ENCODE data around the gene SGSH.
"Not testable (repeated sequence)": the region's sequence is repeated elsewhere in the genome, so short reads cannot be mapped to it uniquely, and the experiment has no call there.

The SGSH gene

DNA sequence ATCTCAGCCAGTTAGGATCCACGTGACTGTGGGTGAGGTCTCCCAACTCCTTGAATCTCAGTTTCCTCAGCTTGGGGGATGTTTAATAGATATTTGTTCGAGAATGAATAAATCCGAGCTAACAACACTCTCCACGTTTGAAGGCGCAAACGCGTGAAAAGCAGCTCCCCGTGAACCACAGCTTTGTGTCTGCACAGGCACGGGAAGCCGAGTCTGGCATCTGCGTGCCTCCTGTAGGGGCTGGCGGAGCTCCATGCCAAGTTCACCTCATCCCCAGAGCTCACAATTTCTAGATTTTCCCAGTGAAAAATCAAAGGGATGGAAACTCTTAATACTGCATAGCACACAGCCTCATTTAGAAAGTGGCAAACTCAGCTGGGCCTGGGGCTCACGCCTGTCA is 14.3 kb downstream of the SGSH start:
- no peak for DNase-seq

DNA sequence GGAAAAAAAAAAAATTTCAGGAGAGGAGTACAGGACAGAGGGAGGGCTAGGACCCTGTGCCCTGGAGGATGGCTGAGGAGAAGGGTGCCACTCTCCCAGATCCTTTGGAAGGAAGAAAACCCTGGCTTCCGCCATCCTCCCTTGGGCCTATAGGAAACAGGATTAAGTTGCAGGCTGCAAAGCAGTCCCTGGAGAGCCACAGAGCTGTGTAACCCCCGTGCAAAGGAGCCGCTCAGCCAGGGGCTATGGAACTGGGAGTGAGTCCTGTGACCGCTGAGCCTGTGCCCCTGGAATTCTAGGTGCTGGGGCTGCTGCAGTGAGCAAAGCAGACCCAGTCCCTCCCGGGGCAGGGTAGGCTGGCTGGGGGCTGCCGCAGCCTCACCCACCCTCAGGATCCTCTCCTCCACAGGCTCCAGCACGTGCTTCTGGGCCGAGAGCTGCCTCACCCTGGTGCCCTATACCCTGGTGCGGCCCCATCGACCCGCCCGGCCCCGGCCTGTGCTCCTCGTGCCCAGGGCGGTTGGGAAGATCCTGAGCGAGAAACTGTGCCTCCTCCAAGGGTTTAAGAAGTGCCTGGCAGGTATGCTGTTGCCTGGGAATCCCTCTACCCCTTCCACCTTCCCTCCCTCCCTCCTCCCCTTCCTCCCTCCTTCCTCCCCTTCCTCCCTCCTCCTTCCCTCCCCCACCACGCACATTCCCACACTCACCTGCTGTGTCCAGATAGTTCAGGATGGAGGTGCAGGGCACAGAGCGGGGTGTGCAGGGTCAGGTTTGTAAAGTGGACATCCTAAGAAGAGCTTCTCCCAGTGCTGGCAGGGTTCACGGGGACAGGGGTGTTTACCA is 15.3 kb downstream of the SGSH start:
- DNase-seq, result no peak

DNA sequence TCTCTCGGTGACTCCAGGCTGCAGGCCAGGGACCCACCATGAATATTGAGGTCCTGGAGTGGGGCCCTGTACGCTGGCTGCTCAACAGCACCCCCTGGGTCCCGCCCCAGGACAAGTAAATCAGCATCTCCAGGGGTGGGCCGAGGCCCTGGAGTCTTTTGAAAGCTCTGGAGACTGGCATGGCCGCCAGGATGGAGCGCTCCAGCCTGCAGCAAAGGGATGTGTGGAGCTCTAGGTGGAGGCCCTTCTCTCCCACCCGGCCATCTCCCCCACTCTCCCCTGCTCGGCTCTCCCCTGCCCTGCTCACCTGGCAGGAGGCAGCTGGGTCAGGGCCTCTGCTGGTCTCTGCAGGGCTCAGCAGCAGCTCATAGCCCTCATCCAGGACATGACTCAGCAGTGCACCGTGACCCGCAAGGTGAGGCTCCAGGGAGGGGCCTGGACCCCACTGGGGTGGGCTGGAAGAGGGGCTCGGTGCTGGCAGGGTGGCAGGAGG is 16.6 kb downstream of the SGSH start:
- DNase-seq, result no peak

DNA sequence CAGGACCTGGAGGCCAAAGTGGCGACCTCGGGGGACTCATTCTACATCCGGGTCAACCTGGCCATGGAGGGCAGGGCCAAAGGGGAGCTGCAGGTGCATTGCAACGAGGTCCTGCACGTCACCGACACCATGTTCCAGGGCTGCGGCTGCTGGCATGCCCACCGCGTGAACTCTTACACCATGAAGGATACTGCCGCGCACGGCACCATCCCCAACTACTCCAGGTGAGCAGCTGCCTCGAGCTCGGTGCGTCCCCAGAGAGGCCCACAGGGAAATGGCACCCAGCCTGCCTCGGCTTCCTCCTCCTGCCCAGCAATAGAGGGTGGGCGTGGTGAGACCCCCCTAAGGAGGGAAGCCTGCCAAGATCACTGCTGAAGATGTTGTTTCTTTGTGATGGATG is 17.9 kb downstream of the SGSH start:
- DNase-seq, result no peak

DNA sequence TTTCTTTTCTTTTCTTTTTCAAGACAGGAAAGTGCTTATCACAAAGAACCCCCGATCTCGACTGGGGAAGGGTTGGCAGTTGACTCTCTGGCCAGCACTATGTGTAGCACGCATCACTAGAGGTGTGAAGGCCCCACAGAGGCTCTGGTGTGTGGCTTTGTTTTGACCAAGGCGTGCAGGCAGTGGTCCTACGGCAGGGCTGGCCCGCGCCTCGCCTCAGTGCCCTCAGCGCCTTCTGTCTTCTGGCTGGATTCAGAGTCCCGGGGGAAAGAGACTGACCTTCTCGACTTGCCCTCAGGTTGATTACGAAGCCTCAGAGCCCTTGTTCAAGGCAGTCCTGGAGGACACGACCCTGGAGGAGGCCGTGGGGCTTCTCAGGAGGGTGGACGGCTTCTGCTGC is 18.7 kb downstream of the SGSH start:
- DNase-seq, result no peak

DNA sequence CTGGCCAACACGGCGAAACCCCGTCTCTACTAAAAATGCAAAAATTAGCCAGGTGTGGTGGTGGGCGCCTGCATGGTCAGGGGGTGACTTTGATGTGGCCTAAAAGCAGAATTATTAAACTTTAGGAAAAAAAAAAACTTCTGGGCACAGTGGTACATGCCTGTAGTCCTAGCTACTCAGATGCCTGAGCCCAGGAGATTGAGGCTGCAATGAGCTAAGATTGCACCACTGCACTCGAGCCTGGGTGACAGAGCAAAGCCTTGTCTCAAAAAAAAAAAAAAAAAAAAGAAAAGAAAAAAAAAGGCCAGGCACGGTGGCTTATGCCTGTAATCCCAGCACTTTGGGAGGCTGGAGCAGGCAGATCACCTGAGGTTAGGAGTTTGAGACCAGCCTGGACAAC is 20.8 kb downstream of the SGSH start:
- not testable (repeated sequence) for DNase-seq

DNA sequence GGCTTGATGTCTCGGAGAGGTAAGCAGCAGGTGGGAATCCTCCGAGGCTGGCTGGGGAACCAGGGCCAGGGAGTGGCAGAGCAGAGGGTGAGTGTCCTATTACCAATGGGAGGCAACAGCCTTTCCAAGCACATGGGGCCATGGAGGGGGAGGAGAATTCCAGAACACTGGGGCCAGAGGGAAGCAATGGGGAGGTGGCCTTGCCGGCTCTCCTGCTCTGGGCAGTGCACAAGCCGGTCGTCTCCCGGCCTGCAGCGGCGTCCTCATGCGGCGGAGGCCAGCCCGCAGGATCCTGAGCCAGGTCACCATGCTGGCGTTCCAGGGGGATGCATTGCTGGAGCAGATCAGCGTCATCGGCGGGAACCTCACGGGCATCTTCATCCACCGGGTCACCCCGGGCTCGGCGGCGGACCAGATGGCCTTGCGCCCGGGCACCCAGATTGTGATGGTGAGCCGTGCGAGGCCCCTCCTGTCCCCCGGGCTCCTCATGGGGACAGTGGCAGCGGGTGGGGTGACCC is 21.9 kb downstream of the SGSH start:
- DNase-seq, result no peak

DNA sequence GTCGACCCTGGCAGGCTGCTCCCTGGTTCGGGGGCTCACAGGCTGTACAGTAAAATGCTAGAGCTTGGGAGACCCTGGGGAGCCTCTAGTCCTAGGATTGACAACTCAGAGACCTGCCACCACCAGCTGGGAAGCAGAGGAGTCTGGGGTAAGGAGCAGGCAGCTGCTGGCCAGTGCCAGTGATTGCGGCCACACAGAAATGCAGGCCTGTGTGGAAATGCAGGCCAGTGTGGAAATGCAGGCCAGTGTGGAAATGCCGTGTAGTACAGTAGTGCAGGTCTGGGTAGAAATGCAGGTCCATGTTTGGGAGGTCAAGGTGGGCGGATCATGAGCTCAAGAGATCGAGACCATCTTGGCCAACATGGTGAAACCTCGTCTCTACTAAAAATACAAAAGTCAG is 23.5 kb downstream of the SGSH start:
- no peak for DNase-seq

DNA sequence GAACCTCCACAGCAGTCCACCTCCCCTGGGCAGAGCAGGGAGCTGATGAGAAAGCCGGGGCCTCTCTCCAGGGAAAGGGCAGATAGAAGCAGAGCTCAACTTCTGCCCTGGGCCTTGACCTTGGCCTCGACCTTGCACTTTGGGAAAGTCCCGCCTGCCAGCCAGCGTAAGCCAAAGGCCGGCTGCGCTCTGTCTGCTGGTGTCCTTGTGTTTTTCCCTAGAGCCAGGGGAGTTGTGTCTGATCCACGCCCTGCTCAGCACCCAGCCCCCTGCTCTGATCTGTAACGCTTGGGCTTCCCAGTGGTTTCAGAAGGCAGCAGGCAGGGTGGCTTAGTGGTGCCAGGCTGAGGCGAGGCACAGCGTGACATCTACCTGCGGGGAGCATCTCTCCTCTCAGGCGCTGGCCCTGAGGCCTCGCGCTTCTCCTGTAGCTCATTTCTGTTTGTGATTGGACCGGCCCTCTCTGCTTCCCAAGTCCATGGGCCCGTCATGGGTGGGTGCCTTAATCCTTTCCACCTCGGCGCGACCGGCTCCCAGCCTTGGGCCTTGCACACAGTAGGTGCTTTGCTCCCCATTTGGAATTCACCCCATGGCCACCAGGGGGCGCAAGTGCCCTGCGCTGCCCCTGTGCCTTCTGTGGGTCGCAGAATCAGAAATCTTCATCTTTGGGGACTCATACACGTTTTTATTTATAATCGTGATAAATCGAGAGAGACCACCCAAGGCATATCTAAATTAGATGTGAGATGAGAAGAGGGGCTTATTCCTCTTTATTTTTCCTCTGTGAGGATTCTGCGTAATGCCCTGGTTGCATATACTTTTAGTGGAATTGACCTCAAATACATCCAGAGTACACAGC is 24.2 kb downstream of the SGSH start:
- peak; percentile 75 for DNase-seq

DNA sequence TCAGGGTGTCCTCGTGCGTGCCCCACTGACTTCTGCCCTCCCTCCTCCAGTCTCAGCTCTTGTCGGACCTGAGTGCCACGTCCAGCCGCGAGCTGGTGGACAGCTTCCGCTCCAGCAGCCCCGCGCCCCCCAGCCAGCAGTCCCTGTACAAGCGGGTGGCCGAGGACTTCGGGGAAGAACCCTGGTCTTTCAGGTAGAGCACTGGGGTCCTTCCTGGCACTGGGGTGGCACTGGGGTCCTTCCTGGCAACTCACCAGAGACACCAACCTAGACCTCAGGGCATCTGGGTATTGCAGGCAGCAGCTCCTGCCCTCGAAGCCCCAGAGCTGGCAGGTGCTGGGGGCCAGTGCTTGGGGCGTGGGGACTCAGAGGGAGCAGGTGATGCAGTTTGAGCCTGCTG is 25.0 kb downstream of the SGSH start:
- DNase-seq, result no peak

DNA sequence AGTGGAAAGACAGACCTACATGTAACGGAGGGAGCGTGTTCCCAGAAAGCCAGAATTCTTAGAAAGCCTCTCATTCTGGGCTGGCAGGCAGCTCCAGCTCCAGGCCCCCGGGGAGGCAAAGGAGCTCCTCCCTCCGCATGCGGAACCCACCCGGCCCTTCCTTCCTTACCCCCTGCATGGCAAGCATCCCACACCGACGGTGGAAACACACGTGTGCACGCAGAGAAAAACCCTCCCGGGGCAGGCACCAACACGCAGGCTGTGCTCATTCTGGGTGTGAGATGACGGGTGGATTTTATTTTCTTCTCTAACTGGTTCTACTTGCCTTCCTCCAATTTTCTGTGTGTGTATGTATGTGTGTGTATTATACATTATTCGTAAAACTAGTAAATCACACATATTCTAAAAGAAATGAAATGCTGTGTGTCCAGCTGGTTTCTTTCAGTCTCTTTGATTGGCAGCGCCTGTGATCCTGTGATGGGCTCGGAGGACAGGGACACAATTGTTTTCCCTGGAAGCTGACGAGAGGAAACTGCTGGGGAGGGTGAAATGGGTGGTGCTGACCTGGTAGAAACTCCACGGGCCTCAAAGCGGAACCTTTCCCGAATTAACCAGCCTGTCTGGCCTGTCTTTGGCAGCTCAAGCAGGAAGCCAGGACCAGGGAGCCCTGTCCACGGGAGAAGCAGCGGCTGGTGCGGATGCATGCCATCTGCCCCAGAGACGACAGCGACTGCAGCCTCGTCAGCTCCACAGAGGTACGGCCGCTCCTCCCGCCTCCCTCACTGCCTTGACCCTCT is 28.1 kb downstream of the SGSH start:
- no peak for DNase-seq

DNA sequence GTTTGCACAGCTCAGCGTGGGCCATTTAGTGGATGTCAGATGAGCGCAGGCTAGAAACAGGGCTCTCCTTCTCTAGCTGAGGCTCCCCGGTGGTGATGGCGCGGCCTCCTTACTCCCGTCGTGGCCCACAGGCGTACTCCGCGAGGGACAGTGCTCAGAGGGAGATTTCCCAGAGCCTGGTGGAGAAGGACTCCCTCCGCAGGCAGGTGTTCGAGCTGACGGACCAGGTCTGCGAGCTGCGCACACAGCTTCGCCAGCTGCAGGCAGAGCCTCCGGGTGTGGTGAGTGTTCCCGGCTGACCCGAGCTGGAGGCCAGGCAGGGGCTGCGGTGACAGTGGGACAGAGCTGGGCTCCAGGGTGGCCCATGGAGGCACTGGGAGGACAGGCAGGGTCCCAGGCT is 28.9 kb downstream of the SGSH start:
- no peak for DNase-seq

DNA sequence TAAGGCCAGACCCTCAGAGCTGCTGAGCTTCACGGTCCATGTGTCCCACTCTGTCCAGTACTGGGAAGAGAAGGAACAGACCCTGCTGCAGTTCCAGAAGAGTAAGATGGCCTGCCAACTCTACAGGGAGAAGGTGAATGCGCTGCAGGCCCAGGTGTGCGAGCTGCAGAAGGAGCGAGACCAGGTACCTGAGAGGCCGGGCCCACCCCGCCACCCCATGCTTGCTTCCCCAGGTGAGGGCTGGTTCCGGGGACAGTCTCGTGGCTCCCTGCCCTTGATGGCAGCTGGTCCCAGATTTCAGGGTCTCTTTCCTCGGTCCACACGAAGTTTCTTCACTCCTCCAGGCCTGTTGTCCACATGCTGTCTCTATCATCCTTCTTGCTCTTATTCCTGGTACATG is 29.4 kb downstream of the SGSH start:
- DNase-seq, result no peak

DNA sequence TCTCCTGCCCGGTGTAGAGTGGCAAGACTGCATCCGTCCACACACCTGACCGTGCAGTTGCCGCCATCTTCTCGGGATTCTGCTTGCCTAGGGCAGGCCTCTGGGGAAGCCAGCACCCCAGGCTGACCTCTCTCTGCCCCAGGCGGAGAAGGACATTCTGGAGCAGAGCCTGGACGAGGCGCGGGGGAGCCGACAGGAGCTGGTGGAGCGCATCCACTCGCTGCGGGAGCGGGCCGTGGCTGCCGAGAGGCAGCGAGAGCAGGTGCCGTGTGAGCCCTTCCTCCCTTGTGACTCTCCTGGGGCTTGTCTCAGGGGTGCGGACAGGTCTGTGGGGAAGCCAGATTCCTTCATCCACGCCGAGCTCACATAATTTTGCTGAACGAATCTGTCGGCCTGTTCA is 30.5 kb downstream of the SGSH start:
- DNase-seq, result no peak

DNA sequence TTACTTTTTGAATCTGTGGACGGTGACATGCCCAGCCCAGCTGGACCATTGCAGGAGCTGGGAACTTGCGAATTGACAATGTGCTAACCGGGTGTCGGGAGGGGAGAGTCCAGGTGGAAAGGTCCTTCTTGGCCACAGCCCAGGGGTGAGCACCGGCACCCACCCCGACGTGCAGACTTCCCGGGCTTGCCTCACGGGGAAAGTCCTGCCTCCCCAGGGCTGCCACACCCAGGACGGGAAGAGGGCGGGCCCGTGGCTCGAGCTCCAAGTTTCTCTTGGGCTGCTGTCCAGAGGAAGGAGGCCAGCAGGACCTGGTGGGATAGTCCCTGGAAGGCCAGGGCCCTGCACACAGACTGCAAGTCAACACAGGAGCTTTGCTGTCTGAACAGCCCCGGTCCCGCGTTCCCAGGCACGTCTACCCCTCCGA is 32.6 kb downstream of the SGSH start:
- no peak for DNase-seq

DNA sequence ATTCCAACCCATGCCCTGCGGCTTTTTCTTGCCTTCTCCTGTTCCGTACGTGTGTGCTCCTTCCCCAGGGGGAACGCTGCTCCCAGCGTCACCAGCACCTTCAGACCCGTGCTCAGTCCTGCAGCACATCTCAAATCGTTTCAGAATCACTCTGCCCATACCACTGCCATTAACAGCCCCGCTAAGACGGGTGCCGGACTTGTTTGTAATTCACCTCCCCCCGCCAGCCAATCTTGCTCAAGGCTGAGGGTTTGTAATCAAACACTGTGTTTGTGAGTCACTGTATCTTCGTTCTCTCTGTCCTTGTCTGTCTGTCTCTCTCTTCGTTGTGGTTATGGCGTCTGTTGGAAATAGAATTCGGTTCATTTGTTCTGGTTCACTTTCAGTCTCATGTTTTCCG is 33.0 kb downstream of the SGSH start:
- DNase-seq, result no peak

DNA sequence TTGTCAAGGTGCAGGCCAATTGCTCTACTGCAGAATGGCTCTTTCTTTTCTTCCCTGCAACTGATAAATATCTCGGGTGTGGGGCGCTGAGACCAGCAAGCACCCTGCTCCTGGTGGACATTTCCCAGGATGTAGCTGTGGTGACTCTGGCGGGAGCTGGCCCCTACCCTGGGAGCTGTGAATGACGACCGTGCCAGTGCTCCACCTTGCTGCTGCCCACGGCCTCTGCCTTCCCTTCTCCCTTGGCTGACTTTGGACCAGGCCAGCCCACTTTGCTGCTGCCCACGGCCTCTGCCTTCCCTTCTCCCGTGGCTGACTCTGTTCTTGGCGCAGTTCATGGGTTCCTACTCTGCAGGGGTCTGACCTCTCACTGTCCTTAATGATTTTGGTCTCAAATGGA is 34.2 kb downstream of the SGSH start:
- no peak for DNase-seq

DNA sequence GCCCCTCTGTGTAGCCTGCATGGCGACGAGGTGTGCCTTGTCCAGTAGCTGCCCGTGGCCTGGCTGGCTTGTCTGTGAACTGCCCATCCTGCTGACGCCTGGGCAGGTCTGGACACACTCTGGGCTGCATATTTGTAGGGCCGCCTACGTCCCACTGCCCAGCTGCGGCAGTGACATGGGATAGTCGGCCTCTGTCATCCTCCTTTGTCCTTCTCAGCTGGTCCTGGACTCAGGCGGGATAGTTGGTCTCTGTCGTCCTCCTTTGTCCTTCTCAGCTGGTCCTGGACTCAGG is 35.8 kb downstream of the SGSH start:
- no peak for DNase-seq

DNA sequence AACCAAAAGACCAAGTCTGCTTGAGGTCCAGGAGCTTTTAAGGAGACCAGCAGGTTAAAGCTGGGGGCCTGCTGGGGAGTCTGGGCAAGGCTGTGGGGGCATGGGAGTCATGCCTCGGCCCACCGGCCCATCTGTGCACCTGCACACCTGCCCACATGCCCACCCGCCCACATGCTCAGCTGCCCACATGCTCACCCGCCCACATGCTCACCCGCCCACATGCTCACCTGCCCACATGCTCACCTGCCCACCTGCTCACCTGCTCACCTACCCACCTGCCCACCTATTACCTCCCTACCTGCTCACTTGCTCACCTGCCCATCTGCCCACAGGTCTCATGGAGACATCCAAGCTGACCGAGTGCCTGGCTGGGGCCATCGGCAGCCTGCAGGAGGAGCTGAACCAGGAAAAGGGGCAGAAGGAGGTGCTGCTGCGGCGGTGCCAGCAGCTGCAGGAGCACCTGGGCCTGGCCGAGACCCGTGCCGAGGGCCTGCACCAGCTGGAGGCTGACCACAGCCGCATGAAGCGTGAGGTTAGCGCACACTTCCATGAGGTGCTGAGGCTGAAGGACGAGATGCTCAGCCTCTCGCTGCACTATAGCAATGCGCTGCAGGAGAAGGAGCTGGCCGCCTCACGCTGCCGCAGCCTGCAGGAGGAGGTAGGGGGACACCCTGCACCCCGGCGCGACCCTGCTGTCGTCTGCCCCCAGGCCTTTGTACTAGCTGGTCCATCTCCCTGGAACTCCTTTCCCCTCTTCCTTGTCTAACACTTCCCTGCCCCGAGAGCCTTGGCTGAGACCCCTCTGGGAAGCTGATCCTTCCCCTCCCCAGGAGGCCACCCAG is 36.3 kb downstream of the SGSH start:
- no peak for DNase-seq

DNA sequence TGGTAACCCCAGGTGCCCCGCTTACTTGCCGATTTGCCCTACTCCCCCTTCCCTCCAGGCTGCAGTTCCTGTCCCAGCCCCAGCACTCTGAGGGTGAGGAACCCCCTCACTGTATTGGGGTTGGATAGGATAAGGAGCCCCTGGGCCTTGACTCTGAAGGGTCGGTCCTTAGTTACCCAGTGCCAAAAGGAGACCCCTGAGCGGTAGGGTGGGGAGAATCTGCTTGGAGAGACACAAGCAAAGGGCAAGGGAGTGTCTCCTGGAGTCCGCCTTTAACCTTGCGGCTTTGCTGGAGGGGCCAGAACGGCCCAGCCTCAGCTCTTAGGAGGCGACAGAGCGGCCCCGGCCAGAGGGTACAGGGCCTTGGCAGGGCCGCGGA is 37.3 kb downstream of the SGSH start:
- DNase-seq, result no peak

DNA sequence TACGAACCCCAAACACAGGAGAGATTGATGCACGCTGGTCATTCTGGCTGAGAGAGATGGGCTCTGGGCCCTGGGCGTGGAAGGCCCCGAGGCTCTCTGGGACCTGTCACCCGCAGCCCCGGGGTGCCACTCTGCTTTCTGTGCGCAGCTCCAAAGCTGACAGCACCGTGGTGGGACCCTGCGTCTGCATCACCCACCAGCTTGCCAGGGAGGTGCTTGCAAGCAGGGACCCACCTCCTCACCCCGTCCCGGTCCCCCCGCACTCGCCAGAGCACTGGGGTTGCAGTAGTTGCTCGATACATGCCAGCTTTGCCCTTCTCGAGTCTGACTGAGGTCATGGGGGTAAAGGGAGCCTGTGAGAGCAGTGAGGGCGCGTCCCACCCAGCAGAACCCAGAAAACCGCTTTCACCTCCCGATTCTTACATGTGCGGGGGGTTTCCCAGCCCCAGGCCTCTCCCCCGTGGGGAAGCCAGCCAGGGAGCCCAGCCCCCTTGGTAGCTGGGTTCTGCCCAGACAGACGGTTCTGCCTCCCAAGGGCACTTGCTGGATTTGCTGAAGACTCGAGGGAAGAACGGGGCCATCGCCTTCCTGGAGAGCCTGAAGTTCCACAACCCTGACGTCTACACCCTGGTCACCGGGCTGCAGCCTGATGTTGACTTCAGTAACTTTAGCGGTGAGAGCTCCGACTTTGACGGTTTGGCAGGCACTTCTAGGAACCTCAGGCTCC is 37.9 kb downstream of the SGSH start:
- DNase-seq, result no peak

DNA sequence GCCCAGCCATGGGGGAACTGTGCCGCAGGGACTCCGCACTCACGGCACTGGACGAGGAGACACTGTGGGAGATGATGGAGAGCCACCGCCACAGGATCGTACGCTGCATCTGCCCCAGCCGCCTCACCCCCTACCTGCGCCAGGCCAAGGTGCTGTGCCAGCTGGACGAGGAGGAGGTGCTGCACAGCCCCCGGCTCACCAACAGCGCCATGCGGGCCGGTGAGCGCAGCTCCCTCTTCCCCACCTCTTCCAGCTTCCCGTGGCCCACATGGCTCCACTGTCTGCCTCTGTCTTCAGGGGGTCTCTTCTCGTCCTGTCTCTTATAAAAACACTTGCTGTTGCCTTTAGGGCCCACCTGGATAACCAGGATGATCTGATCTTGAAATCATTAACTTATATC is 38.7 kb downstream of the SGSH start:
- no peak for DNase-seq
